GM19328 (cell line): Measurements from ENCODE around the gene ATE1.

ENCODE experiments used
- ATAC-seq: cut with Tn5 transposase; IDR thresholded peaks from one replicate; pipeline ENCODE4 v1.9.1; 2021; ENCODE audit warnings: mild to moderate bottlenecking, moderate library complexity; ENCODE audit not compliant: unreplicated experiment

ATE1 gene

GRCh38 chr10:121880895-121881294, 46.9 kb downstream of the ATE1 start:
- no peak for ATAC-seq

GRCh38 chr10:121879476-121879875, 48.4 kb downstream of the ATE1 start:
- ATAC-seq = no peak

DNA sequence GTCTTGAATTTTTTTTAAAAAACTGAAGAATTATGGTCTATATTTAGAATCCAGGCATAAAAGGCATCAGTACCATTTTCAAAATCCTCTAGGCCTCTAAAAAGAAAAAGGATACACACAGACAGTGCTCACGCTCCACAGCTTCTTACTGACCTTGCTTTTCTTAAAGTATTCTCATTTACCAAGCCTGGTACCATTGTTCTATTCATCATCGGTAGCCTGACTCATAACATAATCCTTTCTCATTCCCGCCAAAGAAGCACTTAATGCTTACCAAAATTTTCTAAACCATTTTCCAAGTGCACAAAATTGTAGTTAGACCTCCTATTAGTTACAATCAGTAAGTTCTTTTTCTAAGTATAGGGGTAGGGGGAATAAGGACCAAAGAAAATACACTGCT, 54.6 kb downstream of the ATE1 start:
- ATAC-seq = no peak

DNA sequence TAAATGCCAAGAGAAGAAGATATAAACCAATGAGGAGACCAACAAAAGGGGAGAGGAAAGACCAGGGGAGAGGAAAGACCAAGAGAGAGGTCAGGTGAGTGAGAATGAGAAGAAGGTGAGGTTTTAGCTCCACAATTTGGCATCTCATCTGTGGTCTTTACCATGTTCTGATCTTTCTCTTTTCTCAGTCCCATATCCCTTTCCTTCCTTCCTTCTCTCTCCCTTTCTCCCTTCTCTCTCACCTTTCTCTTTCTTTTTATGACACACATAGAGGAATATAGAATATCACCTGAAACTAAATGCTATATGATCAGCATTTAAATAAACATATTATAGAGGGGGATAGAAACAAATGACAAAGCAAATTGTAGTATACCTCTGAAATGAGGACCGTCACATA, 57.4 kb downstream of the ATE1 start:
- no peak for ATAC-seq

DNA sequence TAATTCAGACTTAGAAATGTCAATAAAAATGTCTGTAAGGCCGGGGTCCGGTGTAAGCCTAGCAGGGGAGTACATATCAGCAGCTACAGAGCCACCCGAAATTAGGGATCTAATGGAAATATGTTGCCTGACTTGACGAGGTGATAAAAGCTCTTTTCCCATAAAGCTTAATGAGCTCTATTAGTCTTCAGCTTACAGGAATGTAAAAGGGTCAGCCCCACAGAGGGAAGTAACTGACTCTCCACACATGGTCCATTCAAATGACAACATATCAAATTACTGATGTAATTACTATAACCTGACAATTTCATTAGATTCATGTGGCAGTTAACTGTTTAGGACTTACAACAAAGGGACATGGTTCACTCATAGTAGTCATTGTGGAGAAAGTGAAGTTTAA, 62.3 kb downstream of the ATE1 start:
- ATAC-seq = no peak

DNA sequence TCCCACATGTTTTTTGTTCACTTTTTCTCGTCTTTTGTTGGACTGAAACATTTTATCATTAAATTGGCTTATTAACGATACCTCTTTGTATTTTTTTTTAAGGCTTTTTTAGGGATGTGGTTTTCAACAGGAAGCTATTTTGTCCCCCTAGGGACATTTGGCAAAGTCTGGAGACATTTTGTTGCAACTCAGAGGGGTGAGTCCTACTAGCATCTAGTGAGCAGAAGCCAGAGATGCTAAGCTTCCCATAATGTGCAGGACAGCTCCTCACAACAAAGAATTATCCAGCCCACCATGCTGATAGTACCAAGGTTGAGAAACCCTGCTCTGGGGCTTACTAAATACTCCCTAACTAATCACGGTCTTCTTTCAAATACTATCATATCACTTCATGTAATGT, 63.2 kb downstream of the ATE1 start:
- ATAC-seq = no peak

DNA sequence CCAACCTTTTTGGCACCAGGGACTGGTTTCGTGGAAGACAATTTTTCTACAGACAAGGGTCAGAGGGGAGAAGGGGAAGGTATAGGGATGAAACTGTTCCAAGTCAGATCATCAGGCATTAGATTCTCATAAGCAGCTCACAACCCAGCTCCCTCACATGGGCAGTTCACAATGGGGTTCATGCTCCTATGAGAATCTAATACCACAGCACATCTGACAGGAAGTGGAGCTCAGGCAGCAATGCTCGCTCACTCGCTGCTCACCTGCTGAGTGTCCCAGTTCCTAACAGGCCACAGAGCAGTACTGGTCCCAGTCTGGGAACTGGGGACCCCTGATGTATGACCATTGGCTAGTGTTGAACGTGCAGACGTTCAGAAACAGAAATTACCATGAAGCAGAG, 63.7 kb downstream of the ATE1 start:
- ATAC-seq = no peak

DNA sequence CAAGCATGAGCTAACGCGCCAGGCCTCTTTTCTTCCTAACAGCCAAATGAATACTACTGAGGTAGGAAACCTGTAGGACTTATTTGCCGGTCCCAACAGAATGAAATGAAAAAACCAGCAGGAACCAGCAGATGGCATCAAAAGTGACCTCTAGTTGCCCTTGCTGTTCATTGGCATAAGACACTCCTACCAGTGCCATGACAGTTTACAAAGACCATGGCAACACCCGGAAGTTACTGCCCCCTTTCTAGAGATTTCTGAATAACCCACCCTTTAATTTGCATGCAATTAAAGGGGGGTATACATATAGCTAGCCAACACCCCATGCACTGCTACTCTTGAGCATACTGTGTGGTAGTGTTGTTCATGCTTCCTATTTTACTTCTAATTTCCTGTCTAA, 65.2 kb downstream of the ATE1 start:
- ATAC-seq = no peak

DNA sequence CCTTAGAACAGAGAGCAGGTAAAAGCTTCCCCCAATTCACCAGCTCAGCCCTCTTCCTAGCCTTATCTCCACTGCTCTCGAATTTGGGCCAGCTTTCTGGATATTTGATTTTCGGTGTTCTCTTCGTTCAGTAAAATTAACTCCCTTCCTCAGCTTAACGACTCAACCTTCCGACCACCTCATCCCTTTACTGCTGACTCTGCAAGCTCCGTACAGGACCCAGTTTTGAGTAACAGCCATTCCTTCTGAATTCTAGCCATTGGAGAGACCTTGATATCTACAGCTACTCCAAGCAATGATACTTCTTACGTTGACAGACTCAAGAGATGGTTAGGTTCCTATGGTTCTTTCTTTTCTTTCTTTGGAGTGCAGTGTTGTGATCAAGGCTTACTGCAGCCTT, 65.8 kb downstream of the ATE1 start:
- no peak for ATAC-seq

- no peak for ATAC-seq
These were observed 67.0 kb downstream of the ATE1 start for GRCh38 chr10:121860810-121861209.

GRCh38 chr10:121854809-121855445, 72.9 kb downstream of the ATE1 start:
- ATAC-seq = no peak

DNA sequence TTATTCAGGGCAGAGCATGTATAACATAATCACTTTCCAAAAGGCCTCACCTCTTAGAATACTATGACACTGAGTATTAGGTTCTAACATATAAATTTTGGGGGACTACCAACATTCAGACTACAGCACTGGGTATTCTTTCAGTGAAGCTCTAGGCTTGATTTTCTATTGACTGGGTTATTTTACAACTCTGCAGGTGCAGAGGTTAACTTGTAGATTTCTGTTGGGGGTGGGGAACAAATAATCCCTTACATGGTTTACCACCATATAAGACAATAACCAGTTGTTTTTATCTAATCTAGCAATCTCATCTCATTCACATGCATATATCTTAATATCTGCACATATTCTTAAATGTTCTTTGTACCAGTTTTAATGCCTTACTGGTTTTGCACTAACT, 73.9 kb downstream of the ATE1 start:
- no peak for ATAC-seq

GRCh38 chr10:121851786-121852185, 76.0 kb downstream of the ATE1 start:
- no peak for ATAC-seq

DNA sequence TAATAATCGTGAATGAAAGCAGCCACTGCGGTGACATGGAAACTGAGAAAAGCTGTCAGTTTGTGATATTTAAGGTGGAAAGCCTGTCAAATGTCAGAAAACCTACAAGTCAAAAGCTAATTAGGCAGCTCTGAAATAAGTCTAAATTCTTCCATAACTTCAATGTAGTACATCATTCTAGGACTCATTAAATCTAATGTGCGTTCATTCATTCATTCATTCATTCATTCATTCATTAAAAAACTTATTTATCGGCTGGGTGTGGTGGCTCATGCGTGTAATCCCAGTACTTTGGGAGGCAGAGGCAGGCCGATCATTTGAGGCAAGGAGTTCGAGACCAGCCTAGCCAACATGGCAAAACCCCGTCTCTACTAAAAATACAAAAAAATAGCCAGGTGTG, 79.7 kb downstream of the ATE1 start:
- no peak for ATAC-seq

DNA sequence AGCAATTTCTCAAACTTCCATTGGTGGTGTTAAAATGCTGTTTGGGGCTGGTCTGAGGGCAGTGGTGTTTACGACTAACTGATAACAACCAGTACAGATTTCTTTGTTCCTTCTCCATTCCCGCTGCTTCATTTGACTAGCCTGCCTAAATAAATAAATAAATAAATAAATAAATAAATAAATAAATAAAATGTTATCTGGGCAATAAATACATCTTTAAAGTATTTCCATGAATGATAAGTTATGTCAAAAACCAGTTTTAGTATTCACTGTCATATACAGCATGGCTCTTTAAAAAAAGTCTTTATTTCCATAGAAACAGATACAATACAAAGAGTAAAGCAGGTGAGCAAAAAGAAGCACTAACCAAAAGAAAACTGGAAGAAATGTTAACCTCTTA, 81.3 kb downstream of the ATE1 start:
- no peak for ATAC-seq

GRCh38 chr10:121845044-121845784, 82.6 kb downstream of the ATE1 start:
- no peak for ATAC-seq

GRCh38 chr10:121844537-121844936, 83.3 kb downstream of the ATE1 start:
- ATAC-seq = no peak

GRCh38 chr10:121843379-121843778, 84.5 kb downstream of the ATE1 start:
- ATAC-seq = no peak

GRCh38 chr10:121841862-121842261, 86.0 kb downstream of the ATE1 start:
- ATAC-seq = no peak

GRCh38 chr10:121838931-121839330, 88.9 kb downstream of the ATE1 start:
- no peak for ATAC-seq

GRCh38 chr10:121838149-121838548, 89.7 kb downstream of the ATE1 start:
- no peak for ATAC-seq

- no peak for ATAC-seq
These were observed 91.7 kb downstream of the ATE1 start for GRCh38 chr10:121836171-121836570.

DNA sequence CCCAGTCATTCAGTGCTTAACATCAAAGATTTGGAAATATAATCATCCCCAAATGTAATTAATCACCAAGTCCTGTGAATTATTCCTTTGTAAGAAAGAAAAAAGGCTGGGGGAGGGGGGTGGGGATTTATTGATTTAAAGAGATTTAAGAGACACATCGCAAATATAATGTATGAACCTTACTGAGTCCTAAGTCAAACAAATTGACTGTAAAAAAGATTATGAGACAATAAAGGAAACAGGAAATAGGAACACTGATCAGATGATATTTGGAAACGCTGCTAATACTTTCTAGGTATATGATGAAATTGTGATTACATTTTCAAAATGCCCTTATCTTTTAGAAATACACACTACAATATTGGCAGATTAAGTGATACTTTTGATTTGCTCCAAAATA, 92.5 kb downstream of the ATE1 start:
- ATAC-seq = no peak
